ENCODE data around the gene TICAM2.

DNA sequence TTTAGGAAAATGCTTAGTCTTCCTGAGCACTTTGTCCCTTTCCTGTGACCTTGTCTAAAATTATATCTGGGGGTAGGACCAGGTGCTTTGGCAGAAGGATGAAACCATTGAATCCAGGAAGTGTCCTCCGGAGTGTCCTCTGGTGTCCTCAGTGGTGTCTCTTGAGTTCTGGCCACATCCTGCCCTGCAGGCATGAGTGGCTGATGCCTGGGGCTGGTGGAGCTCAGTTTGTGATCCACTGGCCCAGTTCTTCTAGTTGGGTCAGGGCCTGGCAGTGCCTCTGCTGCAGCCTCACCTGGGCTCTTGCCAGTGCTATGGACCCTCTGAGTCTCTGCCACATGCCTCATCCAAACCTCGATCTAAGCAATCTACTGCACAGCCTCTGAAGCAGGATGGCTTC lies 38.0 kb upstream of the TICAM2 start:
- TF ChIP-seq CBX3 (IDR thresholded peaks at IDR 0.05; ENCODE audit: borderline replicate concordance, low read depth) = no peak
- no peak for TF ChIP-seq IKZF1 (conservative IDR thresholded peaks at IDR 0.05)
- no peak for TF ChIP-seq POLR2AphosphoS5 (IDR thresholded peaks at IDR 0.05; ENCODE audit: low read length)
- TF ChIP-seq, protein P1, sequence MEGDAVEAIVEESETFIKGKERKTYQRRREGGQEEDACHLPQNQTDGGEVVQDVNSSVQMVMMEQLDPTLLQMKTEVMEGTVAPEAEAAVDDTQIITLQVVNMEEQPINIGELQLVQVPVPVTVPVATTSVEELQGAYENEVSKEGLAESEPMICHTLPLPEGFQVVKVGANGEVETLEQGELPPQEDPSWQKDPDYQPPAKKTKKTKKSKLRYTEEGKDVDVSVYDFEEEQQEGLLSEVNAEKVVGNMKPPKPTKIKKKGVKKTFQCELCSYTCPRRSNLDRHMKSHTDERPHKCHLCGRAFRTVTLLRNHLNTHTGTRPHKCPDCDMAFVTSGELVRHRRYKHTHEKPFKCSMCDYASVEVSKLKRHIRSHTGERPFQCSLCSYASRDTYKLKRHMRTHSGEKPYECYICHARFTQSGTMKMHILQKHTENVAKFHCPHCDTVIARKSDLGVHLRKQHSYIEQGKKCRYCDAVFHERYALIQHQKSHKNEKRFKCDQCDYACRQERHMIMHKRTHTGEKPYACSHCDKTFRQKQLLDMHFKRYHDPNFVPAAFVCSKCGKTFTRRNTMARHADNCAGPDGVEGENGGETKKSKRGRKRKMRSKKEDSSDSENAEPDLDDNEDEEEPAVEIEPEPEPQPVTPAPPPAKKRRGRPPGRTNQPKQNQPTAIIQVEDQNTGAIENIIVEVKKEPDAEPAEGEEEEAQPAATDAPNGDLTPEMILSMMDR (IDR thresholded peaks at IDR 0.05 in 2 of 3, conservative IDR thresholded peaks at IDR 0.05 in 1 of 3; ENCODE audit: control insufficient read depth in 2 of 3, extremely low read depth in 1 of 3, insufficient read depth in 1 of 3, low read depth in 3 of 3, low read length in 3 of 3) = no peak
- TF ChIP-seq, protein P2, sequence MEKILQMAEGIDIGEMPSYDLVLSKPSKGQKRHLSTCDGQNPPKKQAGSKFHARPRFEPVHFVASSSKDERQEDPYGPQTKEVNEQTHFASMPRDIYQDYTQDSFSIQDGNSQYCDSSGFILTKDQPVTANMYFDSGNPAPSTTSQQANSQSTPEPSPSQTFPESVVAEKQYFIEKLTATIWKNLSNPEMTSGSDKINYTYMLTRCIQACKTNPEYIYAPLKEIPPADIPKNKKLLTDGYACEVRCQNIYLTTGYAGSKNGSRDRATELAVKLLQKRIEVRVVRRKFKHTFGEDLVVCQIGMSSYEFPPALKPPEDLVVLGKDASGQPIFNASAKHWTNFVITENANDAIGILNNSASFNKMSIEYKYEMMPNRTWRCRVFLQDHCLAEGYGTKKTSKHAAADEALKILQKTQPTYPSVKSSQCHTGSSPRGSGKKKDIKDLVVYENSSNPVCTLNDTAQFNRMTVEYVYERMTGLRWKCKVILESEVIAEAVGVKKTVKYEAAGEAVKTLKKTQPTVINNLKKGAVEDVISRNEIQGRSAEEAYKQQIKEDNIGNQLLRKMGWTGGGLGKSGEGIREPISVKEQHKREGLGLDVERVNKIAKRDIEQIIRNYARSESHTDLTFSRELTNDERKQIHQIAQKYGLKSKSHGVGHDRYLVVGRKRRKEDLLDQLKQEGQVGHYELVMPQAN (conservative IDR thresholded peaks at IDR 0.05) = no peak
- TF ChIP-seq CBFB (IDR thresholded peaks at IDR 0.05; ENCODE audit: low read depth) = no peak
- no peak for TF ChIP-seq ZNF274 (IDR thresholded peaks at IDR 0.05; ENCODE audit: insufficient read depth, insufficient read length)
- TF ChIP-seq, protein P3, sequence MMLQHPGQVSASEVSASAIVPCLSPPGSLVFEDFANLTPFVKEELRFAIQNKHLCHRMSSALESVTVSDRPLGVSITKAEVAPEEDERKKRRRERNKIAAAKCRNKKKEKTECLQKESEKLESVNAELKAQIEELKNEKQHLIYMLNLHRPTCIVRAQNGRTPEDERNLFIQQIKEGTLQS (IDR thresholded peaks at IDR 0.05; ENCODE audit: borderline replicate concordance, extremely low read depth, low read depth, low read length) = no peak
- TF ChIP-seq NRF1 (conservative IDR thresholded peaks at IDR 0.05; ENCODE audit: low read depth, low read length) = no peak

Measured in GM12878 (cell line).